ENCODE data around the gene SH2D4B. TPM values are rescaled to one million over a fixed set of nuclear protein-coding genes. Genes with fewer than 3 reads are reported as not detected.
A peak's percentile ranks its signal among the peaks of the same experiment; 100 is the strongest.

SH2D4B gene
- total RNA-seq, 1 donor from 2014 or later: not detected

GRCh38 chr10:80493522-80494051 lies 44.1 kb upstream of the SH2D4B start:
- DNase-seq (ENCODE audit: low read depth): no peak
- peaks cover 1% of the 10 kb centered on the region for H3K36me3 ChIP-seq (ENCODE audit: control insufficient read depth, insufficient read depth, low read length)

GRCh38 chr10:80496555-80497172 lies 41.0 kb upstream of the SH2D4B start:
- TF ChIP-seq, protein P1, sequence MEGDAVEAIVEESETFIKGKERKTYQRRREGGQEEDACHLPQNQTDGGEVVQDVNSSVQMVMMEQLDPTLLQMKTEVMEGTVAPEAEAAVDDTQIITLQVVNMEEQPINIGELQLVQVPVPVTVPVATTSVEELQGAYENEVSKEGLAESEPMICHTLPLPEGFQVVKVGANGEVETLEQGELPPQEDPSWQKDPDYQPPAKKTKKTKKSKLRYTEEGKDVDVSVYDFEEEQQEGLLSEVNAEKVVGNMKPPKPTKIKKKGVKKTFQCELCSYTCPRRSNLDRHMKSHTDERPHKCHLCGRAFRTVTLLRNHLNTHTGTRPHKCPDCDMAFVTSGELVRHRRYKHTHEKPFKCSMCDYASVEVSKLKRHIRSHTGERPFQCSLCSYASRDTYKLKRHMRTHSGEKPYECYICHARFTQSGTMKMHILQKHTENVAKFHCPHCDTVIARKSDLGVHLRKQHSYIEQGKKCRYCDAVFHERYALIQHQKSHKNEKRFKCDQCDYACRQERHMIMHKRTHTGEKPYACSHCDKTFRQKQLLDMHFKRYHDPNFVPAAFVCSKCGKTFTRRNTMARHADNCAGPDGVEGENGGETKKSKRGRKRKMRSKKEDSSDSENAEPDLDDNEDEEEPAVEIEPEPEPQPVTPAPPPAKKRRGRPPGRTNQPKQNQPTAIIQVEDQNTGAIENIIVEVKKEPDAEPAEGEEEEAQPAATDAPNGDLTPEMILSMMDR (IDR thresholded peaks at IDR 0.05; ENCODE audit: insufficient read depth, low read length, poor library complexity, severe bottlenecking): no peak
- Histone ChIP-seq H3K4me3 (ENCODE audit: low read depth, low read length) (no peak overlapping the region), H3K36me3 (ENCODE audit: control insufficient read depth, insufficient read depth, low read length) (no peaks in the 10 kb centered on the region), H3K27me3 (ENCODE audit: control insufficient read depth, insufficient read depth, low read length) (no peaks in the 10 kb centered on the region)
- no peak for DNase-seq (ENCODE audit: low read depth)

More at GRCh38 chr10:80493522-80494051, 44.1 kb upstream of the SH2D4B start:
- TF ChIP-seq, protein P1 (IDR thresholded peaks at IDR 0.05; ENCODE audit: insufficient read depth, low read length, poor library complexity, severe bottlenecking): no peak
- Histone ChIP-seq H3K4me3 (ENCODE audit: low read depth, low read length) (no peak overlapping the region), H3K27me3 (ENCODE audit: control insufficient read depth, insufficient read depth, low read length) (no peaks in the 10 kb centered on the region)

GRCh38 chr10:80497187-80498077 lies 40.3 kb upstream of the SH2D4B start:
- H3K27me3 ChIP-seq (ENCODE audit: control insufficient read depth, insufficient read depth, low read length): no peaks in the 10 kb centered on the region
- H3K36me3 ChIP-seq (ENCODE audit: control insufficient read depth, insufficient read depth, low read length): no peaks in the 10 kb centered on the region
- TF ChIP-seq, protein P1 (IDR thresholded peaks at IDR 0.05; ENCODE audit: insufficient read depth, low read length, poor library complexity, severe bottlenecking): no peak
- H3K4me3 ChIP-seq (ENCODE audit: low read depth, low read length): no peak overlapping the region
- DNase-seq (ENCODE audit: low read depth): no peak

- no peak for DNase-seq (ENCODE audit: low read depth)
- TF ChIP-seq, protein P1 (IDR thresholded peaks at IDR 0.05; ENCODE audit: insufficient read depth, low read length, poor library complexity, severe bottlenecking): no peak
- no peaks in the 10 kb centered on the region for H3K36me3 ChIP-seq (ENCODE audit: control insufficient read depth, insufficient read depth, low read length)
- H3K27me3 ChIP-seq (ENCODE audit: control insufficient read depth, insufficient read depth, low read length): no peaks in the 10 kb centered on the region
- no peak overlapping the region for H3K4me3 ChIP-seq (ENCODE audit: low read depth, low read length)
Observed at GRCh38 chr10:80498078-80498832, 39.4 kb upstream of the SH2D4B start.

DNA sequence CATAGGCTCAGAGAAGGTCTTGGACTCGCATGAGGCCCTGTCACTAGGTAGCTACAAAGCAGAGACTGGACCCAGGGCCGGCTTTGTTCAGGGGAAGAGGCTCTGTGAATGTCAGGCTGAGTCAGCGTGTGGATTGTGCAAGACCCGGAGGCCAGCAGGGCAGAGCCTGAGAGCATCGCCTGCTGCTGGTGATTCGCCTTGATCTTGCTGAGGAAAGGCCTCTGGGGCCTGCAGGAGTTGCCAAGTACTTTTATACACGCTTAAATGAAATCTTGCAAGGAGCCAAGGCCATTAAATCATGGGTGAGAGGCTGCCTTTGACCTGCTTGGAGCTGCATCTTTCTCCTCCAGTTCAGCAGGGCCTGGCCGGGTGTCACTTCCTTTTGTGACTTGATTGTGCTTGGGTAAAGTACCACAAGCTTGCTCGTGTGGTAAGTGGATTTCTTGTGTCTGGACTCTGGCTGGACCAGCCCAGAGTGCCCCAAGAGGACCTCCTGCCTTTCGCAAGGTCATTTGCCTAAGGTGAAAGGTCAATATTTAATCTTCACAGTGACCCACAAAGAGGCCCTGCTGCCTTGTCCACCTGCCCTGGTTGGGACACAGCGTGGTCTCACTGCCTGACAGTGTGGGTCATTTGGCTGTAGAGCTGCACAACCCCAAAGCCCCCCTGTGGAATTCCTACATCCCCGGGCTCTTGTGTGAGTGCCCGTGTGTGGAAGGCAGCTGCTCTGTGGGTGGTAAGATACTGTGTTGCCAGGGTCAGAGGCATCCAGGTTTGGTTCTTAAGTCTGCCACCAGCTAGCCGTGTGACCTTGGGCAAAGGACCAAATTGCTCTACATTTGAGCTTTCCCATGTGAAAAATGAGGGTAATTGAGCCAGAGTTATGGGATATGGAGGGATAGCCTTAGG lies 38.6 kb upstream of the SH2D4B start:
- no peaks in the 10 kb centered on the region for H3K36me3 ChIP-seq (ENCODE audit: control insufficient read depth, insufficient read depth, low read length)
- DNase-seq (ENCODE audit: low read depth): peak; percentile 93
- TF ChIP-seq, protein P1 (IDR thresholded peaks at IDR 0.05; ENCODE audit: insufficient read depth, low read length, poor library complexity, severe bottlenecking): no peak
- no peak overlapping the region for H3K4me3 ChIP-seq (ENCODE audit: low read depth, low read length)
- H3K27me3 ChIP-seq (ENCODE audit: control insufficient read depth, insufficient read depth, low read length): no peaks in the 10 kb centered on the region

All from kidney epithelial cell (primary cell).